H9 (cell line): ENCODE data around the gene ZNF618. TPM values are rescaled to one million over a fixed set of nuclear protein-coding genes. Genes with fewer than 3 reads are reported as not detected.

Experiments
- DNase-seq: peaks from one replicate; pipeline ENCODE4 v3.0.0-alpha.2; 2017
- H2AFZ ChIP-seq: one replicate; pipeline ENCODE4 v1.6.1; 2013; ENCODE audit warnings: mild to moderate bottlenecking, low read length, control low read depth, moderate library complexity
- H2AK5ac ChIP-seq: 2 replicates; pipeline ENCODE4 v1.6.1; 2013; ENCODE audit warnings: low read length, control low read depth, mixed read lengths; ENCODE audit not compliant: insufficient read length
- H2BK120ac ChIP-seq: one replicate; pipeline ENCODE4 v1.6.1; 2013; ENCODE audit warnings: low read depth, mild to moderate bottlenecking, low read length, control low read depth, inconsistent platforms; ENCODE audit not compliant: poor library complexity, severe bottlenecking
- H2BK12ac ChIP-seq: 2 replicates; pipeline ENCODE4 v1.6.1; 2013; ENCODE audit warnings: low read length, control low read depth, mixed read lengths, low read depth; ENCODE audit not compliant: insufficient read length
- H2BK15ac ChIP-seq: 2 replicates; pipeline ENCODE4 v1.6.1; 2013; ENCODE audit warnings: low read depth, low read length, control low read depth
- H2BK20ac ChIP-seq: one replicate; pipeline ENCODE4 v1.6.1; 2013; ENCODE audit warnings: low read depth, mild to moderate bottlenecking, low read length, control low read depth, inconsistent platforms; ENCODE audit not compliant: poor library complexity, severe bottlenecking
- H2BK5ac ChIP-seq: 2 replicates; pipeline ENCODE4 v1.6.1; 2013; ENCODE audit warnings: low read length, control low read depth, mixed read lengths; ENCODE audit not compliant: insufficient read length
- H3K14ac ChIP-seq: 2 replicates; pipeline ENCODE4 v1.6.1; 2013; ENCODE audit warnings: low read length, control low read depth; ENCODE audit not compliant: insufficient read depth
- H3K18ac ChIP-seq: 2 replicates; pipeline ENCODE4 v1.6.1; 2013; ENCODE audit warnings: low read depth, mild to moderate bottlenecking, mixed read lengths, low read length, control low read depth; ENCODE audit not compliant: insufficient read length
- H3K23ac ChIP-seq: 2 replicates; pipeline ENCODE4 v1.6.1; 2013; ENCODE audit warnings: low read length, control low read depth, mixed read lengths, low read depth; ENCODE audit not compliant: insufficient read length
- H3K23me2 ChIP-seq: 2 replicates; pipeline ENCODE4 v1.6.1; 2013; ENCODE audit warnings: low read depth, mild to moderate bottlenecking, mixed read lengths, low read length, control low read depth; ENCODE audit not compliant: insufficient read length, poor library complexity, severe bottlenecking
- H3K27ac ChIP-seq: 2 replicates; pipeline ENCODE4 v1.5.1; 2013; ENCODE audit warnings: low read length, control low read depth, mixed read lengths, low read depth; ENCODE audit not compliant: insufficient read length
- H3K27me3 ChIP-seq: 2 replicates; pipeline ENCODE4 v1.6.1; 2013; ENCODE audit warnings: low read length, control low read depth, inconsistent platforms; ENCODE audit not compliant: insufficient read depth
- H3K4ac ChIP-seq: 2 replicates; pipeline ENCODE4 v1.6.1; 2013; ENCODE audit warnings: low read depth, mild to moderate bottlenecking, control low read depth, inconsistent platforms, low read length, moderate library complexity
- H3K4me1 ChIP-seq: 2 replicates; pipeline ENCODE4 v1.6.1; 2013; ENCODE audit warnings: low read length, control low read depth, inconsistent platforms; ENCODE audit not compliant: insufficient read depth
- H3K4me2 ChIP-seq: 2 replicates; pipeline ENCODE4 v1.6.1; 2013; ENCODE audit warnings: low read length, control low read depth, mixed read lengths; ENCODE audit not compliant: insufficient read length, insufficient read depth
- H3K56ac ChIP-seq: 2 replicates; pipeline ENCODE4 v1.6.1; 2013; ENCODE audit warnings: low read depth, mild to moderate bottlenecking, mixed read lengths, low read length, control low read depth; ENCODE audit not compliant: insufficient read length
- H3K79me1 ChIP-seq: 2 replicates; pipeline ENCODE4 v1.6.1; 2013; ENCODE audit warnings: low read depth, mild to moderate bottlenecking, moderate library complexity, low read length, control low read depth, inconsistent platforms; ENCODE audit not compliant: insufficient read depth, poor library complexity, severe bottlenecking
- H3K79me2 ChIP-seq: 2 replicates; pipeline ENCODE4 v1.6.1; 2013; ENCODE audit warnings: low read length, control low read depth, inconsistent platforms; ENCODE audit not compliant: insufficient read depth
- H3K9ac ChIP-seq: 2 replicates; pipeline ENCODE4 v1.6.1; 2013; ENCODE audit warnings: low read length, control low read depth, mixed read lengths; ENCODE audit not compliant: insufficient read length; ENCODE audit errors: extremely low read depth
- H3K9me3 ChIP-seq: one replicate; pipeline ENCODE4 v1.6.1; 2013; ENCODE audit warnings: low read depth, low read length, inconsistent platforms; ENCODE audit not compliant: control insufficient read depth
- H3T11ph ChIP-seq: one replicate; pipeline ENCODE4 v1.6.1; 2013; ENCODE audit warnings: mild to moderate bottlenecking, low read length, control low read depth, inconsistent platforms
- H4K20me1 ChIP-seq: one replicate; pipeline ENCODE4 v1.6.1; 2013; ENCODE audit not compliant: control insufficient read depth, insufficient read length, insufficient read depth
- H4K5ac ChIP-seq: 2 replicates; pipeline ENCODE4 v1.6.1; 2013; ENCODE audit warnings: low read depth, mild to moderate bottlenecking, mixed read lengths, low read length, control low read depth; ENCODE audit not compliant: insufficient read length
- H4K8ac ChIP-seq: replicated peaks from 2 replicates; pipeline ENCODE4 v1.6.1; 2013; ENCODE audit warnings: low read length, control low read depth, mixed read lengths, low read depth; ENCODE audit not compliant: insufficient read length
- H4K91ac ChIP-seq: 2 replicates; pipeline ENCODE4 v1.6.1; 2013; ENCODE audit warnings: low read depth, mild to moderate bottlenecking, moderate library complexity, mixed read lengths, low read length, control low read depth; ENCODE audit not compliant: insufficient read length
- H3K27ac Mint-ChIP-seq, 3 experiments: 2 replicates in 2 of 3; 3 replicates in 1 of 3; pipeline ENCODE4 v1.8.0; 2020 to 2021; ENCODE audit warnings: mixed read lengths in 3 of 3, mild to moderate bottlenecking in 1 of 3, moderate library complexity in 1 of 3
- H3K27me3 Mint-ChIP-seq: 2 replicates; pipeline ENCODE4 v1.8.0; 2021; ENCODE audit warnings: low read depth, mild to moderate bottlenecking, moderate library complexity, mixed read lengths
- H3K36me3 Mint-ChIP-seq, 3 experiments: 2 replicates in 2 of 3; 3 replicates in 1 of 3; pipeline ENCODE4 v1.8.0; 2020 to 2021; ENCODE audit warnings: low read depth in 3 of 3, mixed read lengths in 3 of 3; ENCODE audit not compliant: insufficient read depth in 1 of 3
- H3K4me1 Mint-ChIP-seq, 2 experiments: 2 replicates each; pipeline ENCODE4 v1.8.0; 2020; ENCODE audit warnings: mixed read lengths in 2 of 2
- H3K4me3 Mint-ChIP-seq, 2 experiments: 2 replicates in 1 of 2; 3 replicates in 1 of 2; pipeline ENCODE4 v1.8.0; 2020 to 2021; ENCODE audit warnings: mild to moderate bottlenecking in 2 of 2, mixed read lengths in 2 of 2, moderate library complexity in 1 of 2
- H3K9me3 Mint-ChIP-seq, 2 experiments: 2 replicates in 1 of 2; 3 replicates in 1 of 2; pipeline ENCODE4 v1.8.0; 2020; ENCODE audit warnings: mild to moderate bottlenecking in 2 of 2, mixed read lengths in 2 of 2, moderate library complexity in 1 of 2
- CTCF ChIP-seq: fragments of 200-600 bp; sonication (generic); conservative IDR thresholded peaks from 3 replicates; pipeline ENCODE4 v1.8.0; 2021; ENCODE audit warnings: antibody characterized with exemption, mild to moderate bottlenecking
- WGBS: extraction: QIAGEN DNeasy Blood & Tissue Kit; methylation state at CpG from one replicate; pipeline ENCODE4 v1.1.7; 2013; ENCODE audit warnings: missing lambda C conversion rate, low lambda C conversion rate, mixed read lengths; ENCODE audit not compliant: insufficient read length; ENCODE audit errors: extremely low coverage; 5-methylcytosine and 5-hydroxymethylcytosine counted together
- total RNA-seq: library from RNA; stranded (reverse); gene quantifications from 2 replicates; pipeline ENCODE4 v1.2.1, GENCODE V29; 2021

The ZNF618 gene
- total RNA-seq, 1 experiment from 2014 or later: 13.6 TPM

DNA sequence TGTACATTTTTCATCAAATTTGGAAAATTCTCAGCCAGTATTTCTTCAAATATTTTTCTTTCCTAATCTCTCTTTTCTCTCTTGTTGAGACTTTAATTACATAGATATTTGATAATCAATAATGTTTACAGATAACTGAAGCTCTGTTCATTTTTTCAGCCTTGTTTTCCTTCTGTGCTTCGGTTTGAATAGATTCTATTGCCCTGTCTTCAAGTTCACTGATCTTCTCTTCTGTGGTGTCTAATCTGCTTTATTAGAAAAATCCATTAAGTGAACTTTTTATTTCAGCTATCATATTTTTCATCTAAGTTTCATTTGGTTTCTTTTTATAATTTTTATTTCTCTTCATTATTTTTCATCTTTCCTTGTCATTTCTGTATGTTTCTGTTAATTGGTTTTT lies 147.9 kb downstream of the ZNF618 start:
- Histone ChIP-seq H3K27ac (no peak overlapping the region), H2BK15ac (no peak overlapping the region), H4K20me1 (no peaks in the 10 kb centered on the region), H3K79me2 (no peaks in the 10 kb centered on the region), H3K56ac (no peak overlapping the region), H3K4ac (no peak overlapping the region), H3K4me1 (no peaks in the 10 kb centered on the region), H4K5ac (no peak overlapping the region), H3K23ac (no peak overlapping the region), H2BK5ac (no peak overlapping the region), H3K14ac (no peak overlapping the region), H3K18ac (no peak overlapping the region), H3K9me3 (no peaks in the 10 kb centered on the region), H4K91ac (no peak overlapping the region), H2BK120ac (no peak overlapping the region), H3K27me3 (no peaks in the 10 kb centered on the region), H3K23me2 (no peaks in the 10 kb centered on the region), H2AFZ (no peak overlapping the region), H3K79me1 (no peaks in the 10 kb centered on the region), H3T11ph (no peak overlapping the region), H3K4me2 (no peak overlapping the region), H2BK12ac (no peak overlapping the region), H2AK5ac (no peak overlapping the region), H3K9ac (no peak overlapping the region), H4K8ac (no peak overlapping the region), H2BK20ac (no peak overlapping the region)
- Mint-ChIP-seq H3K27ac (no peak overlapping the region), H3K36me3 (peaks cover 43 to 55% (median 48%) of the 10 kb centered on the region in 3 experiments), H3K4me1 (peaks cover 7% of the 10 kb centered on the region in 2 experiments), H3K9me3 (peaks cover 18 to 20% of the 10 kb centered on the region in 2 experiments), H3K4me3 (no peak overlapping the region), H3K27me3 (no peaks in the 10 kb centered on the region)
- no peak for DNase-seq
- no peak for TF ChIP-seq CTCF
- WGBS: no CpG with 5 or more reads among the region's 1 CpG
